Activated CD8-positive, alpha-beta memory T cell treated with anti-CD3 and anti-CD28 coated beads, Interleukin-2, amount 50 U/mL, for 1 hour (primary cell): ENCODE data around the gene YIPF1.

ENCODE experiments used
- DNase-seq: peaks from one replicate; pipeline ENCODE4 v3.0.0-alpha.2; 2020; ENCODE audit errors: extremely low read depth

Gene YIPF1

DNA sequence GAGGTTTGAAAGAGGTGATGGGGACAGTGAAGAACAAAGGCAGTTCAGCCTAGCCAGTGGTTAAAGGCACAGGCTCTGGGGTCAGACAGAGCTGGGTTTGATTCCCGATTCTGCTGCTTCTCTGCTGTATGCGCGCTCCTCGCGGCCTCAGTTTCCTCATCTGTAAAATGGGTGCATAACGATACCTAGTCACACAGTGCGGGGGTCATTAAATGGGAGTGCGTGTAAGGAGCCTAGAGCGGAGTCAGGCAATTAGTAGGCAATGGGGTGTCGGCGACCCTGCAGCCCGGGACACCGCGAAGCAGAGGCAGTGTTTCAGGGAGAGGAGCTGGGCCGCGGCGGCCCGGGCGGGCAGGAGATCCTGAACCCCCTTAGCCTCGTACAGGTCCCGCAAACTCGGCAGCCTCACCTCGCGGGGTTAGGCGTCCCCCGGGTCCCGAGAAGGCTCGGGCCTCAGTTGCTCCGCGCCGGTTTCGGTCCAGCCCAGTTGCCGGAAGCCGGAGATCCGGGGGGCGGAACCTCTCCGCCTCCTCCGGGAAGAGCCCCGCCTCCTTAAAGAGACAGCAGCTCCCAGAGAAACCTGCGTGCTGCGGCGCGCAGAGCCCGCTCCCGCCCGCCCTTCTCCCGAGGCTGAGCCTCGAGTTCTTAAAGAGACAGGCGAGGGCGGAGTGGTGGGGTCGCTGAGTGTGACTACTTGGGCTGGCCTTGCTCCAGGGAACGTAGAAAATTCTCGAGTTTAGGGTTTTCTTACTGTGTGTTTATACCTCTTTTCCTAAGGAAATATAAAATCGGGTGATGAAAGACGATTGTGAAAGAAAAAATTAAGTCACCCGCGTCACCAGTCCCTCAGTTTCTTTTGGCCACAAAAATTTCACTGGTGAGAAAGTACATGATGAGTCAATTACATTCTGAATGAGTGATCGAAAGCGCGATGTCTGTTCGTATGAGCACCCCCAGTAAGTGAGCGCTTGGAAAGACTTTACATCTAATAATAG, at the start of gene YIPF1:
Gene YIPF1, minus strand, starts transcription at position 494 of the 995 bp plus-strand sequence. CDS start 860 bp downstream, outside the sequence.
- DNase-seq: peak; percentile 45

DNA sequence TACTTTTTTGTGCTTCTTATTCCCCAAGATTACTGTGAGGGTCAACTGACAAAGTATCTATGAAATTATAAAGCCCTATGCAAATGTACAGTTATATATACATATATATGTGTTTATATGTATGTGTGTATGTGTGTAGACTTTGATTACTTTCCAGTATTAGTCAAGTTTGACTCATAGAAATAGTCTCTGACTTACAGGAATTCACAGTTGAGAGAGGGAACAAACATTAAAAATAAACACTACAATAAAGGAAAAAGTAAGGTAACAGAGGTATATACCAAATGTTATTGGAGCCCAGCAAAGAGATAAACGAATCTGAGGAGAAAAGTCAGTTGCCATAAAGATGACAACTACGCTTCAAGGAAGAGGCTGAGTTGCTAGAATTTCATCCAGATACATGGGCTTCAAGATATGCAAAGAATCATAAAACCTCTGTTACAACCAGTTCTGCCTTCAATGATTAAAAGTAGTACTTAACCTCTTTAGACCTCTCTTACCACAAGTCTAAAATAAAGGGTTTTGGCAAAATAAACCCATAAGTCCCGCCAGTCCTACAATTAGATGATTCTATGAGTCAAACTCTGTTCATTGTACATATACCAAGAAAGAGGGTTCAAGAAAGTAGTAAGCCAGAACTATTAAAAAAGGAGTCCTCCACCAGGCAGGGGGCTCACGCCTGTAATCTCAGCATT, 48.7 kb upstream of the YIPF1 start:
- DNase-seq: no peak

- no peak for DNase-seq
Measured at GRCh38 chr1:53936430-53936829, 46.8 kb upstream of the YIPF1 start.

DNA sequence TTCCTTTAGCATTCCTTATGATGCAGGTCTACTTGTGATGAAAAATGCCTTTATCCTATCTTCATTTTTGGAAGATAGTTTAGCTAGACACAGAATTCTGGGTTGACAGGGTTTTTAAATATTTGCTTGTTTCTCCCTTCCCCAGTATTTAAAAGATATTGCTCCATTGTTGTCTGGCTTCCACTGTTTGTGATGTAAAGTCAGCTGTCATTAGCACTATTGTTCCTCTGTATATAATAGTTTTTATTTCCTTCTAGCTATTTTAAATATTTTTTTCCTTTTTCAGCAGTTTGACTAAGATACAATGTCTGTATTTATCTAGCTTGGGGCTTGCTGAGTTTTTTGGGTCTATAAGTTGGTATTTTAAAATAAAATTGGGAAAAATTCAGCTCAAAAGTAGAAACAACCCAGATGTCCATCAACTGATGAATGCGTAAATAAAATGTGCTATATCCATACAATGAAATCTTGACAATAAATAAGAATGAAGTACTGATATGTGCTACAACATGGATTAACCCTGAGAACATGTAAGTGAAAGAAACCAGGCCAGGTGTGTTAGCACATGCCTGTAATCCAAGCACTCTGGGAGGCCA, 44.7 kb upstream of the YIPF1 start:
- no peak for DNase-seq

DNA sequence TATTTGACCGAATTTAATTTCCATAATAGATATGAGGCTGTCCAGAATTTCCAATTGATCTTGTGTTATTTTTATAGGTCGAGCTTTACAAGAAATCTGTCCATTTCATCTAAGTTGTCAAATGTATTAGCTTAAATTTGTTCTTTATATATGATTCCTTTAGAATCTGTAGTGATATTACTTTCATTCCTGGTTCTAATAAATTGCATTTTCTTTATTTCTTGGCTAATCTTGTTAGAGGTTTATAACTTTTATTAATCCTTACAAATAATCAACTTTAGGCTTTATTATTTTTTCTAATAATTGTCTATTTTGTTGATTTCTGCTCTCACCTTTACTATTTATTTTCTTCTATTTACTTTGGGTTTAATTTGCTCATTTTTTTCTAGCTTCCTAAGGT, 41.9 kb upstream of the YIPF1 start:
- no peak for DNase-seq

- no peak for DNase-seq
Measured at GRCh38 chr1:53930932-53931331, 41.3 kb upstream of the YIPF1 start.

GRCh38 chr1:53929246-53929960, 39.8 kb upstream of the YIPF1 start:
- no peak for DNase-seq

DNA sequence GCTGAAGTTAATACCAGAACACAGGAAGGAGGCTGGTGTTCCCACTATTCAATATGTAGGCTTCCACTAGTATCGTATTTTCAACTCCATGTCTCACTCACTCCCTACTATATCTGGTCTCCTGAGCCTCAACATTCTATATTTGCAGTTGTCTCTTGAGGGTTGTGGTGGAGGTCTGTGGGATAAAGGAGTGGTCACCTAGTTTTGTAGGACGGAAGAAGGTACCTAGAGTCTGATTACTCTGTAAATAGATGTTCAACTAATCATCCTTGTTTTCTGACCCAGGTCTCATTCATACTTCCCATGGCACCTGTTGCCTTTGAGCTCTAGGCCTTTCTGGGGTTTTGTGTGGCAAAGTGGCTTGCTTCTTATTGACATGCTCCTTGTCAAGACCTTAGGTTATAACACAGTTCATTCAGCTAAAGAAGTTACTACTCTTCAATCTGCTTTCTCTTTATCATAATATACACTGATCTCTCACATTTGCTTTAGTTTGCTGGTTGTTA, 37.8 kb upstream of the YIPF1 start:
- no peak for DNase-seq

DNA sequence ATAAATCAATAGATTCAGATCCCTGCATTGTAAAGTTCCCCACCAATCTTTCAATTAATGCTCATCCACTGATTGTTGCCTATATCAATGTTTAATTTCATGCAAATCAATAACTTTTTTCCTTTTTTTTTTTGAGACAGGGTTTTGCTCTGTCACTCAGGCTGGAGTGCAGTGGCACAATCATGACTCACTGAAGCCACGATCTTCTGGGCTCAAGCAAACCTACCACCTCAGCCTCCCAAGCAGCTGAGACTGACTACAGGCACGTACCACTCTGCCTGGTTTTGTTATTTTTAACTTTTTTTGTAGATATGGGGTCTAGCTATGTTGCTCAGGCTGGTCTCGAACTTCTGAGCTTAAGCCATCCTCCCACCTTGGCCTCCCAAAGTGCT, 30.1 kb upstream of the YIPF1 start:
- no peak for DNase-seq

GRCh38 chr1:53918343-53918742, 28.7 kb upstream of the YIPF1 start:
- no peak for DNase-seq

- DNase-seq: no peak
Measured at GRCh38 chr1:53913352-53914033, 23.9 kb upstream of the YIPF1 start.

DNA sequence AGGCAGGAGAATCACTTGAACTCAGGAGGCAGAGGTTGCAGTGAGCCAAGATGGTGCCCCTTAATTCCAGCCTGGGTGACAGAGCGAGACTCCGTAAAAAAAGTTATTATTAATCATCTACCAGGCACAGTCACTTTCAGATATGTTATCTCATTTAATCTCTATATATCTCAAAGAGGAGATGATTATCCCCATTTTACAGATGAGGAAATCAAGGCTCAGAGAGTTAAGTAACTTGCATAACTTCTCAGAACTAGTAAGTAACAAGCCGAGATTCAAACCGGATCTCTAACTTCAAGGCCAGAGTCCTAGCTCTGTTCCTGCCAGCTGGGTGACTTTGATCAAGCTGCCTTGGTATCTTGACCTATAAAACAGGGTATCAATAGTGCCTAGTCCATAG, 21.8 kb upstream of the YIPF1 start:
- no peak for DNase-seq

- DNase-seq: no peak
Measured at GRCh38 chr1:53909946-53910345, 20.3 kb upstream of the YIPF1 start.

DNA sequence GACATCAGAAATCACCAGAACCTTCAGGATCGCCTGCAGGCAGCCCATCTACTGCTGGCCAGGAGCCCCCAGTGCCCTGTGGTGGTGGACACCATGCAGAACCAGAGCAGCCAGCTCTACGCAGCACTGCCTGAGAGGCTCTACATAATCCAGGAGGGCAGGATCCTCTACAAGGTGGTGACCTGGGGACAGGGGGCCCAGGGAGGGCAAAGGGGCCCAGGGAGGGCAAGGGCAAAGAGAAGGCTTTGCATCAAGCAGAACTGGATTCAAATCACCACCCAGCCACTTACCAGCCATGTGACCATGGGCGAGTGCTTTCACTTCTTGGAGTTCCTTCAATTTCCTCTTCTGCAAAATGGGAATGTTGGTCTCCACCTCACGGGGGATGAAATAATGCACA, 16.5 kb upstream of the YIPF1 start:
- DNase-seq: no peak

- DNase-seq: no peak
Measured at GRCh38 chr1:53905509-53905908, 15.9 kb upstream of the YIPF1 start.

DNA sequence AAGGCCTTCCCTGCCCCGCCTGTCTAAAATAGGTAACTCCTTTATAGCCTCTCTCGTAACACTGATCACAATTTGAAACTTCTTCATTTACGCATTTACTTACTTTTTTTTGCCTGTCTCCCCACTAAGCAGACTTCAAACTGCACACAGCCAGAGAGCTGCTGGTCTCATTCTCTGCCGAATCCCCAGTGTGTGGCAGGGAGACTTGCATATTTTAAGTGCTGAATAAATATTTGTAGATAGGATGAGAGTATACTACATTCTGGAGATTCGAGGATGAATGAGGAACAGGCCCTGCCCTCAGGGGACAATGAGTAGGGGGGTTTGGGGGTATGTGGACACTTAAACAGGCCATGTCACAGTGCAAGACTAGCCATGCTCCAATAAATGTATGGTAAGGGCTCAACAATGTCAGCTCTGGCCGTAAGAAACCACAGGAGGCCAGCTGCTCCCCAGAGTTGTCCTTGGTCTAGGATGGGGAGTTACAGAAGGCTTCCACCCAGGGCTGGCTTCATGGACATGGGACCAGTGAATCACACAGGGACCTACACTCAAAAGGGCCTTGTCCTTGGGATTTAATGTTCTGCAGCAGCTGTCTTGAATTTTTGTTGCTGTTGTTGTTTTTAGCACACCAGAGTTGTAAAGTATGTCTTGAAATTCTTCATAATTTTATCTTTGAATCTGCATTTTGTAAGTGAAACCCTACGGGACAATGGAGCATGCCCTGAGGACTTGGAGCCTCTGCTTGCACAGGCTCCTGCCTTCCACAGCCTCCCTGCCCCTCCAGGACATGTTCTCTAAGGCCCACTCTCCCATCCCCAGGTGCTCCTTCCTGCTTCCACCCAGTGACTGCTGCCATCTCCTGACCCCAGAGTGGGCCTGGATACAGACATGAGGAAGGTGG, 12.9 kb upstream of the YIPF1 start:
- DNase-seq: no peak

- DNase-seq: no peak
Measured at GRCh38 chr1:53899708-53900107, 10.1 kb upstream of the YIPF1 start.

GRCh38 chr1:53899206-53899628, 9.6 kb upstream of the YIPF1 start:
- DNase-seq: no peak

- no peak for DNase-seq
Measured at GRCh38 chr1:53896635-53897229, 7.1 kb upstream of the YIPF1 start.

DNA sequence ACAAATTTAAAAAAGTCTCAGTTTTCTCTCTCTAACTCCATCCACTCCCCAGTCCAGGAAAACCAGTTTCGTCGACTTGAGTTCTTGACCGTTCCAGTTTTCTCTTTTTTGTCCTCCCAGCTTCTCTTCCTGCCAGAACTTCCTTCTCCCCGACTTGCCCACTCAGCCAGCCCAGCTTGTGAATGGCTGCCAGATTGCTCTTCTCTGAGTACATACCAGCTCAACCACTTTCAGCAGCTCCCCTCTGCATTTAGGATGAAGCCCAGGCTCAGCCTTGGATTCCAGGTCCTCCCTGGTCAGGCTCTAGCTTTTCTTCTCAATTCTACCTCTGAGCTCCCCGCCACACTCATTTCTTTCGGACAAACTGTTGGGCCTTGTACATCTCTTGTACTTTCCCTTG, 5.8 kb upstream of the YIPF1 start:
- DNase-seq: no peak
